ENCODE measurements around the gene TBX1.

TBX1 gene

GRCh38 chr22:19721330-19722177, 39.0 kb upstream of the TBX1 start:
- Histone ChIP-seq H3K27ac (replicated peaks) (no peak overlapping the region), H3K27me3 (ENCODE audit: insufficient read depth, poor library complexity, severe bottlenecking) (peaks cover 16% of the 10 kb centered on the region), H3K4me3 (replicated peaks; ENCODE audit: insufficient read depth, low read length) (no peak overlapping the region)
- TF ChIP-seq CTCF (IDR thresholded peaks at IDR 0.05; ENCODE audit: insufficient read depth, low read length) (no peak), SPI1 (IDR thresholded peaks at IDR 0.05; ENCODE audit: borderline replicate concordance, low read depth) (no peak), GABPA (IDR thresholded peaks at IDR 0.05; ENCODE audit: low read depth) (no peak), POLR2AphosphoS5 (IDR thresholded peaks at IDR 0.05; ENCODE audit: low read depth) (no peak), REST (IDR thresholded peaks at IDR 0.05; ENCODE audit: insufficient replicate concordance, low read depth) (no peak)
- DNase-seq (ENCODE audit: low read depth in 1 of 2, low spot score in 1 of 2): no peak

GRCh38 chr22:19722178-19722981, 38.2 kb upstream of the TBX1 start:
- H3K27me3 ChIP-seq (ENCODE audit: insufficient read depth, poor library complexity, severe bottlenecking): peaks cover 16% of the 10 kb centered on the region
- TF ChIP-seq CTCF (IDR thresholded peaks at IDR 0.05; ENCODE audit: insufficient read depth, low read length) (no peak), GABPA (IDR thresholded peaks at IDR 0.05; ENCODE audit: low read depth) (no peak), SPI1 (IDR thresholded peaks at IDR 0.05; ENCODE audit: borderline replicate concordance, low read depth) (no peak), POLR2AphosphoS5 (IDR thresholded peaks at IDR 0.05; ENCODE audit: low read depth) (no peak), REST (IDR thresholded peaks at IDR 0.05; ENCODE audit: insufficient replicate concordance, low read depth) (no peak)
- no peak for DNase-seq (ENCODE audit: low read depth in 1 of 2, low spot score in 1 of 2)
- no peak overlapping the region for H3K27ac ChIP-seq (replicated peaks)
- H3K4me3 ChIP-seq (replicated peaks; ENCODE audit: insufficient read depth, low read length): no peak overlapping the region

GRCh38 chr22:19722982-19723231, 37.7 kb upstream of the TBX1 start:
- no peak overlapping the region for H3K4me3 ChIP-seq (replicated peaks; ENCODE audit: insufficient read depth, low read length)

More at GRCh38 chr22:19722982-19723231, 37.7 kb upstream of the TBX1 start:
- TF ChIP-seq REST (IDR thresholded peaks at IDR 0.05; ENCODE audit: insufficient replicate concordance, low read depth) (no peak), POLR2AphosphoS5 (IDR thresholded peaks at IDR 0.05; ENCODE audit: low read depth) (no peak), SPI1 (IDR thresholded peaks at IDR 0.05; ENCODE audit: borderline replicate concordance, low read depth) (no peak), GABPA (IDR thresholded peaks at IDR 0.05; ENCODE audit: low read depth) (no peak), CTCF (IDR thresholded peaks at IDR 0.05; ENCODE audit: insufficient read depth, low read length) (no peak)
- Histone ChIP-seq H3K27ac (replicated peaks) (no peak overlapping the region), H3K27me3 (ENCODE audit: insufficient read depth, poor library complexity, severe bottlenecking) (peaks cover 16% of the 10 kb centered on the region)
- DNase-seq (ENCODE audit: low read depth in 1 of 2, low spot score in 1 of 2): no peak

All from HL-60 (cell line).